SKM-1 treated with dmso at 0.1 percent for 144 hours (cell line): ENCODE results near the gene TPT1.
"Not testable (repeated sequence)": the region's sequence is repeated elsewhere in the genome, so short reads cannot be mapped to it uniquely, and the experiment has no call there.

Experiments
- DNase-seq: peaks from one replicate; lab custom pipeline; 2025; ENCODE audit not compliant: unreplicated experiment; lab: John Stamatoyannopoulos, UW

The TPT1 gene

DNA sequence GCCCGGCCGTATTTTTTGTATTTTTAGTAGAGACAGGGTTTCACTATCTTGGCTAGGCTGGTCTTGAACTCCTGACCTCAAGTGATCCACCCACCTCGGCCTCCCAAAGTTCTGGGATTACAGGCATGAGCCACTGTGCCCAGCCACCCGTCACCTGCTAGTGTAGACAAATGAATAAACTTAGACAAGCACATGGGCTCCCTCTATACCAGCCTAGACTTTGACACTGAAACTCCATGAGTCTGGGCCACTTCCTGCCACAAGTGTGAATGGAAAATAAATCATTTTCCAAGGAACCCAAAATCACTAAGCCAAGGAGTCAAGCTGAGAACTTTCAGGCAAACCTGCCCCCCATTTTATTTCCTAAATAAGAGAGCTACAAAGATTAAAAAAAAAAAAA, 27.0 kb upstream of the TPT1 start:
- DNase-seq: no peak

DNA sequence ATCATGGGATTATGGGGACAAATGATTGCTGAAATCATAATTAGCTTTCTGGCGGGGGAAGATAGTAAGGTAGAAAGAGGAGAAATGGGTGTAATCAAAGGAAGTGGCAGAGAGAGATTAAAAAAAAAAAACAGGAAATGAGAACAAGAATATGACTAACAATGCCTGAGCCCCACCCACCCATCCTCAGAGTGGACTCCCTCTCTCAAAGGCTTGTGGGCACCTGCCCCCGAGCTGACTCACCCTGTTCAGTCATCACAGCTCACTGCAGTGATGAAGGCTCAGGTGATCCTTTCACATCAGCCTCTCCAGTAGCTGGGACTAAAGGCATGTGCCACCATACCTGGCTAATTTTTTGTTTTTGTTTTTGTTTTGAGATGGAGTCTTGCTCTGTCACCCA, 26.4 kb upstream of the TPT1 start:
- peak; percentile 15 for DNase-seq

GRCh38 chr13:45365558-45365885, 24.5 kb upstream of the TPT1 start:
- DNase-seq: no peak

DNA sequence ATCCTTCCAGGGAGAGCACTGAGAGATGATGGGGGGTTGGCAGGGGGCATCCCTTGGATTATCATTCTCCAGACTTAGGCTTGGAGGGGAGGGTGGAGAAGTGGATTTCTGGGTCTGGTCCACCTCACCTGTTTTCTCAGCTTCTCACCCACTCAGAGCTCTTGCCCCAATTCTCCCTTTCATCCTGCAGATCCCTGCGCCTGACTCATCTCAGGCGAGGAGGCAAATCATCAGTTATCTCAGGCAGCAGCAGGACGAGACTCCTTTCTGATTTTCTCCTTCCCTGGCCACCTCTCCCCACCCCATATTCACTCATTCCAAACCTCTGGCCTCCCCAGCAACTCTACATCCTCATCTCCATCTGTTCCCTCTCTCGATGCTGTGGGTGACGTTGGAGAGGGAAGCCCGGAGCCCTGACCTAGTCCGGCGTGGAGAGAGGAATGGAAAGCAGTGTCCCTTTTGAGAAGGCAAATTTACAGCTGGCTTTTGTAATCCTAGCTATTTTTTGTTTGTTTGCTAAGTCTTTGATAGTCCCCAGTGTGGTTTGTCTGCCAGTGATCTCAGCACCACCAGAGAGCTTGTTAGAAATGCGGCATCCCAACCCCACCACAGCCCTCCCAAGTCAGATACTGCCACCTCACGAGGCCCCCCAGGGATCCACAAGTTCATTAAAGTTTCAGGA, 24.0 kb upstream of the TPT1 start:
- no peak for DNase-seq

GRCh38 chr13:45362939-45363338, 22.0 kb upstream of the TPT1 start:
- DNase-seq: peak; percentile 12

- no peak for DNase-seq
These were observed 20.7 kb upstream of the TPT1 start for GRCh38 chr13:45361596-45362206.

DNA sequence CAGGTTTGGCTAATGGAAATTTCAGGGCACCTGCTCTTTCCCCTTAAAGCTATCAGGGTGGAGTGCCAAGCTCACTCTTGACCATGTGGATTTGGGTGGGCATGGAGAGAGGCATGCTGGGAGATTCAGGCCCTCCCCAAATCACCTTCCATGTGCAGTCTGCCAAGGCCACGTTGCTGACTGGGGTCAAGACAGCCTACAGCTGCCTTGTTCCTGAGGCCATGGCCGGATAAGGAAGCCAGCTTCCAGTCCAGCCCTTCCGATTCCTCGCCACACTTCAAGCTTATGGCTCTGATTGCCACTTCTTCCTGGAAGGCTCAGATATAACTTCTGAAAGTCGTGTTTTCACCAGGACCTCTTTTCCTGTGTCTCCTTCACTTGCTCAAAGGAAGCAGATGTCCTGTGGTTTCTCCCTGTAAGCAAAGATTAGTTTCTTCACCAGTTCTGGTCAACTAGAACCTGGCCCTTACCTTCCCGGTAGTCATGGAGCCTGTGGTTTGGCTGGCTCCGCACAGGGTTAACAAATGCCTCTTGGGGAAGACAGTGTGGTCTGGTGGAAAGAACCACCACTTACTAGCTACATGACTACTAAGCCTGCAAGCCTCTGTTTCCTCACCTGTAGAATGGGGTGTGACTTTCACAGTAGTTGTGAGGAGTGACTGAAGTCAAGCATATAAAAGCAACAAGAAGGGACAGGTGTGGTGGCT, 16.1 kb upstream of the TPT1 start:
- peak; percentile 67 for DNase-seq

DNA sequence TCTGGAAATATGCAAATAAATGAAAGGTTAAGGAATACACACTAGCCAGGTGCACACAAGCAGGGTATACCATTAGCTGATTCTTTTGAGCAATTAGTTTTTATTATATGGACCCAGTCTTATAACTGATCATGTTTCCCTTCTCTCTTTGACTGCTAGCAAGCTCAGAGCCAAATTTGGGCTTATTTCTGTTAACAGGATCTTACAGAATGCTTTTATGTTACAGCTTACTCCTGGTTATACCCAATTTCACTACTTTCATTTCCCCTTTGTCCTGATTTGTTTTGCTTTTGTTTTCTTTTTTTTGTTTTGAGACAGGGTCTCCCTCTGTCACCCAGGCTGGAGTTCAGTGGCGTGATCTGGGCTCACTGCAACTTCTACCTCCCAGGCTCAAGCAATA, 12.9 kb upstream of the TPT1 start:
- no peak for DNase-seq

GRCh38 chr13:45352031-45352430, 11.0 kb upstream of the TPT1 start:
- no peak for DNase-seq

GRCh38 chr13:45350152-45350551, 9.2 kb upstream of the TPT1 start:
- DNase-seq: no peak

- DNase-seq: no peak
These were observed 8.5 kb upstream of the TPT1 start for GRCh38 chr13:45349438-45349837.

- DNase-seq: not testable (repeated sequence)
These were observed 3.1 kb upstream of the TPT1 start for GRCh38 chr13:45344064-45344463.

DNA sequence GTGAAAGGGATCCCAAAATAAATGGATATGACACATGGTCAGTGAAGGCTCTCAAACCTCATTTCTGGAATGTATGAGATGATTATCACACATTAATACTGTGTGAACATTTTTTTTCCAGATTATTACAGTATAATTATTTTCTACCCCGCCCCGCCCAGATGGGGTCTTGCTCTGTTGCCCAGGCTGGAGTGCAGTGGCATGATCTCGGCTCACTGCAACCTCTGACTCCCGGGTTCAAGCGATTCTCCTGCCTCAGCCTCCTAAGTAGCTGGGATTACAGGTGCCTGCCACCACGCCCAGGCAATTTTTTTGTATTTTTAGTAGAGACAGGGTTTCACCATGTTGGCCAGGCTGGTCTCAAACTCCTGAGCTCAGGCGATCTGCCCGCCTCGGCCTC, 2.1 kb upstream of the TPT1 start:
- not testable (repeated sequence) for DNase-seq

DNA sequence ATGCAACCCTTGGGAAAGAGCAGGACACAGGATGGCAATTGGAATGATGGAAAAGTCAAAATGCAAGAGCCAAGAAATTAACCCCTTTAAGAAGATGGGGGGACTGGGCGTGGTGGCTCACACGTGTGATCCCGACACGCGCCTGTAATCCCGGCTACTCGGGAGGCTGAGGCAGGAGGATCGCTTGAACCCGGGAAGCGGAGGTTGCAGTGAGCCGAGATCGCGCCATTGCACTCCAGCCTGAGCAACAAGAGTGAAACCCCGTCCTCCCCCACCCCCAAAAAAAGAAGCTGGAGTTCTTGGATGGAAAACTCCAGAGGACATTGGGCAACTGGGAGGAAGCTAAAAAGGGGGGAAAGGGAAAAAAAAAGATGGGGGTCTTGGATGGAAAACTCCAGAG, 1.7 kb upstream of the TPT1 start:
- not testable (repeated sequence) for DNase-seq

DNA sequence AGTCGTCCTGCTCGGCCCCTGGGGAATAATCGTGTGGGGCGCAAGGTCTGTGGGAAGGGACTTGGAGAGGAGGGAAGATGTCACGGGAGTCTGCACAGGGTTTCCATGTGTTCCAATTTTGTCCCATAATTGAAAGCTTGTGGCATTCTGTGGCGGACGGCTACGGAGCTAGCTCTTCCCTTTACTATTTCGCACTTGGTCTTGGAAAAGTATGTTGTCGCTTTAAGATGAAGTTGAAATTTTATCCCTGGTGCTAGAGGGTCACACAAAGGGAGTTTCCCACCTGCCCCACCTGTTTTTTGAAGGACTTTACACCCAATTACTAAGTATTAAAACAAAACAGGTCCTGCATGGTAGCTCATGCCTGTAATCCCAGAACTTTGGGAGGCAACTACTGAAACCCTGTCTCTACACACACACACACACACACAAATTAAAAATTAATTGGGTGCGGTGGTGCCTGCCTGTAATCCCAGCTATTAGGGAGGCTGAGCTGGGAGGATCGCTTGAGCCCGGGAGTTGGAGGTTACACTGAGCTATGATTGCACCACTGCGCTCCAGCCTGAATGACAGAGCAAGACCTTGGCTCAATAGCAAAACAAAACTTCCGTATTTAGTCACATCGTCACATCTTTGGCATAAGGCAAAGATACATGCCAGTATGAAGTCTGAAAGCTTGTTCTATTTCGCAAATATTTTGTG, 967 bp upstream of the TPT1 start:
- DNase-seq: no peak

- peak; percentile 75 for DNase-seq
These were observed 455 bp downstream of the TPT1 start for GRCh38 chr13:45340422-45341033.

DNA sequence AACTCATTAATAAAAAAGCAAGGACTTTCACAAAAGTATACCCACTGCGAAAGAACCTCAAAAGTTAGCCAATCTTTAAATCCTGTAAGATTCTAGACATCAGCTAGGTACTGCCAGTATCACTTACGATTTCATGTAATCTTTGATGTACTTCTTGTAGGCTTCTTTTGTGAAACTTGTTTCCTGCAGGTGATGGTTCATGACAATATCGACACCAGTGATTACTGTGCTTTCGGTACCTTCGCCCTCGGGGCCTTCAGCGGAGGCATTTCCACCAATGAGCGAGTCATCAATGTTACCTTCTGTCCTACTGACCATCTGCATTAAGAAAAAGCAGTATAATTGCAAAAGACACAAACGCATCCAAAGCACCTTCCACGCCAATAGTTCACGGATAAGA, 1.1 kb downstream of the TPT1 start:
- DNase-seq: no peak

GRCh38 chr13:45339399-45339798, 1.6 kb downstream of the TPT1 start:
- no peak for DNase-seq

DNA sequence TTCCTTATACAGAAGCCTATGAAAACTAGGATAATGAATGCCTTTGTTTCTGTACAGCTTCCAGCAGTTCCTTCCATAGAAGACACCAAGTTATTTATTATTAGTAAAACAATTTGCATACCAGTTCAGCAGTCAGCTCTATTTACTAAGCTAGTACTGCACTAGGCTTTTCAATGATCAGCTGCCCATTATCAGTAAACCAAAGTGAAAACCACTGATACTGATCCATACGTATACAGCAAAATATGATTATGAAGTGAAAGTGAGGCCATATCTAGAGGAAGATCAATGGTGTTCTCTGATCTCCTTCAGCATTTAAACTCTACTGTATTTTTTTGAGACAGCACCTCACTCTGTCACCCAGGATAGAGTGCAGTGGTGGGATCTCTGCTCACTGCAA, 3.2 kb downstream of the TPT1 start:
- DNase-seq: no peak

DNA sequence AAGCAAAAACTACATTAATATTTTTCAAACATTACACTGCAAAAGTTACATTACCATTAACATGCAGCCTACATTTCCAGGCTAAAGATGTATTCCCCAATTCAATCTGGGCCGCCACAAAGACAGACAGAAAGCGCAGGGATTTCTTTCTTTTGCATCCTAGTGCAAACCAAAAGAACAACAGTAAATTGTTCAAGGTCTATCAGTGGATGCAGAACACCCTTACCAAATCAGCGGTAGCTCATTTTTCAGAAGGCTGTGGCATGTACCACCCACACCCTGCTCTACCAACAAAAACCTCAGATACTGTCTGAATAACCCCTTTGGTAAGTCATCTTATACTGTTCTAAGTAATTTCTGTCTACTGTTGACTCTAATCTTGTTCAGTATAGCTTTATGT, 3.6 kb downstream of the TPT1 start:
- DNase-seq: no peak

- no peak for DNase-seq
These were observed 4.8 kb downstream of the TPT1 start for GRCh38 chr13:45336025-45336800.
